H1 (cell line): ENCODE measurements around the gene THADA. TPM values are rescaled to one million over a fixed set of nuclear protein-coding genes. Genes with fewer than 3 reads are reported as not detected.

Experiments used
- CTCF ChIA-PET: fragments of 300-600 bp; sonication (Branson Sonifier 250); formaldehyde crosslinking; loops from one replicate; lab custom pipeline; 2021; ENCODE audit not compliant: partially characterized antibody; lab: Charles Lee
- POLR2A ChIA-PET: fragments of 300-600 bp; sonication (Branson Sonifier 250); formaldehyde crosslinking; loops from one replicate; lab custom pipeline; 2021; ENCODE audit warnings: inconsistent platforms; ENCODE audit not compliant: partially characterized antibody; lab: Charles Lee
- DNase-seq, 2 experiments: peaks; one replicate each; pipeline versions ENCODE4 v3.0.0 to v3.0.0-alpha.2; 2010 to 2022; ENCODE audit warnings: low spot score in 2 of 2, low read depth in 1 of 2, mixed read lengths in 1 of 2
- FAIRE-seq: peaks from 2 replicates; lab custom pipeline; 2011; peaks lifted over from hg19 to GRCh38; lab: Jason Lieb, UNC
- H2AFZ ChIP-seq: 2 replicates; pipeline ENCODE4 v1.8.1; 2012; ENCODE audit warnings: low read length, inconsistent platforms
- H2AK5ac ChIP-seq: 2 replicates; pipeline ENCODE4 v1.6.1; 2013; ENCODE audit warnings: low read depth, low read length
- H2BK120ac ChIP-seq: replicated peaks from 2 replicates; pipeline ENCODE3; 2013; ENCODE audit warnings: low read depth, low read length, inconsistent platforms
- H2BK12ac ChIP-seq: 2 replicates; pipeline ENCODE4 v1.6.1; 2013; ENCODE audit warnings: low read depth, low read length
- H2BK15ac ChIP-seq: 2 replicates; pipeline ENCODE4 v1.6.1; 2013; ENCODE audit warnings: low read length
- H2BK20ac ChIP-seq: 2 replicates; pipeline ENCODE4 v1.6.1; 2013; ENCODE audit warnings: low read length
- H2BK5ac ChIP-seq: 2 replicates; pipeline ENCODE4 v1.6.1; 2013; ENCODE audit warnings: low read depth, low read length
- H3K14ac ChIP-seq: 2 replicates; pipeline ENCODE4 v1.6.1; 2013; ENCODE audit warnings: inconsistent platforms; ENCODE audit not compliant: insufficient read length
- H3K18ac ChIP-seq: 2 replicates; pipeline ENCODE4 v1.6.1; 2013; ENCODE audit warnings: low read length; ENCODE audit errors: extremely low read depth
- H3K23ac ChIP-seq: 2 replicates; pipeline ENCODE4 v1.6.1; 2013; ENCODE audit warnings: inconsistent platforms; ENCODE audit not compliant: insufficient read length
- H3K23me2 ChIP-seq: 2 replicates; pipeline ENCODE4 v1.6.1; 2013; ENCODE audit warnings: low read depth, low read length
- H3K27ac ChIP-seq: 2 replicates; pipeline ENCODE4 v1.6.1; 2011; ENCODE audit warnings: low read depth, low read length, inconsistent platforms
- H3K27me3 ChIP-seq, 4 experiments: replicated peaks in 1 of 4; 1 replicate in 1 of 4; 2 replicates in 3 of 4; pipeline versions ENCODE4 v1.6.1 to v1.8.1; 2011 to 2013; ENCODE audit warnings: low read length in 3 of 4, mild to moderate bottlenecking in 3 of 4, inconsistent platforms in 2 of 4, mixed read lengths in 2 of 4, moderate library complexity in 1 of 4; ENCODE audit not compliant: control insufficient read depth in 3 of 4, insufficient read depth in 3 of 4; ENCODE audit errors: extremely low read depth in 1 of 4
- H3K36me3 ChIP-seq, 4 experiments: 2 replicates each; pipeline versions ENCODE4 v1.6.1 to v1.8.1; 2011 to 2013; ENCODE audit warnings: mild to moderate bottlenecking in 4 of 4, low read length in 3 of 4, moderate library complexity in 2 of 4, control low read depth in 1 of 4, inconsistent platforms in 1 of 4; ENCODE audit not compliant: insufficient read depth in 4 of 4, control insufficient read depth in 2 of 4
- H3K4ac ChIP-seq: replicated peaks from 2 replicates; pipeline ENCODE3; 2013; ENCODE audit warnings: low read length, low read depth, mixed read lengths, inconsistent platforms; ENCODE audit not compliant: insufficient read length
- H3K4me1 ChIP-seq, 4 experiments: replicated peaks in 1 of 4; 1 replicate in 1 of 4; 2 replicates in 3 of 4; pipeline versions ENCODE4 v1.6.1 to v1.8.1; 2011 to 2013; ENCODE audit warnings: low read length in 3 of 4, inconsistent platforms in 2 of 4, mixed read lengths in 1 of 4; ENCODE audit not compliant: insufficient read depth in 4 of 4, control insufficient read depth in 3 of 4
- H3K4me2 ChIP-seq, 2 experiments: 2 replicates each; pipeline versions ENCODE4 v1.6.1 to v1.8.1; 2011 to 2013; ENCODE audit warnings: low read depth in 2 of 2, low read length in 2 of 2, control low read depth in 1 of 2, inconsistent platforms in 1 of 2, mild to moderate bottlenecking in 1 of 2; ENCODE audit not compliant: insufficient read depth in 1 of 2
- H3K4me3 ChIP-seq, 4 experiments: fragments of 200-600, 300-600 bp in 1 of 4; sonication (generic), shearing (Covaris generic), sonication (Bioruptor Twin) in 1 of 4; 2 replicates each; pipeline versions ENCODE4 v1.5.1 to v1.8.1; 2011 to 2016; ENCODE audit warnings: low read length in 4 of 4, low read depth in 3 of 4, control low read depth in 2 of 4, inconsistent platforms in 2 of 4, mild to moderate bottlenecking in 2 of 4, mixed read lengths in 1 of 4, moderate library complexity in 1 of 4; ENCODE audit not compliant: insufficient read depth in 2 of 4; ENCODE audit errors: extremely low read depth in 1 of 4
- H3K56ac ChIP-seq: replicated peaks from 2 replicates; pipeline ENCODE3; 2013; ENCODE audit warnings: low read depth, mild to moderate bottlenecking, mixed read lengths, low read length, inconsistent platforms; ENCODE audit not compliant: insufficient read length
- H3K79me1 ChIP-seq: 2 replicates; pipeline ENCODE4 v1.6.1; 2013; ENCODE audit warnings: low read depth, low read length, control low read depth
- H3K79me2 ChIP-seq, 2 experiments: 2 replicates each; pipeline versions ENCODE4 v1.6.1 to v1.8.1; 2012 to 2013; ENCODE audit warnings: low read length in 2 of 2, mild to moderate bottlenecking in 2 of 2, inconsistent platforms in 1 of 2; ENCODE audit not compliant: insufficient read depth in 2 of 2, control insufficient read depth in 1 of 2
- H3K9ac ChIP-seq, 4 experiments: replicated peaks in 1 of 4; 1 replicate in 1 of 4; 2 replicates in 3 of 4; pipeline versions ENCODE4 v1.6.1 to v1.8.1; 2011 to 2013; ENCODE audit warnings: low read depth in 3 of 4, low read length in 3 of 4, control low read depth in 2 of 4, mild to moderate bottlenecking in 2 of 4, moderate library complexity in 2 of 4, inconsistent platforms in 1 of 4; ENCODE audit errors: extremely low read depth in 1 of 4
- H3K9me3 ChIP-seq, 2 experiments: 2 replicates each; pipeline versions ENCODE4 v1.6.1 to v1.8.1; 2012 to 2013; ENCODE audit warnings: mild to moderate bottlenecking in 2 of 2, moderate library complexity in 2 of 2, control low read depth in 1 of 2, inconsistent platforms in 1 of 2, low read depth in 1 of 2, low read length in 1 of 2, mixed read lengths in 1 of 2; ENCODE audit not compliant: insufficient read depth in 2 of 2
- H4K20me1 ChIP-seq, 2 experiments: replicated peaks in 1 of 2; 2 replicates each; pipeline versions ENCODE3 to v1.8.1; 2011 to 2013; ENCODE audit warnings: inconsistent platforms in 2 of 2, low read length in 2 of 2, mild to moderate bottlenecking in 1 of 2; ENCODE audit not compliant: insufficient read depth in 2 of 2, control insufficient read depth in 1 of 2
- H4K5ac ChIP-seq: 2 replicates; pipeline ENCODE4 v1.6.1; 2013; ENCODE audit warnings: low read length, low read depth, mixed read lengths, inconsistent platforms; ENCODE audit not compliant: insufficient read length
- H4K8ac ChIP-seq: 2 replicates; pipeline ENCODE4 v1.8.0; 2013; ENCODE audit warnings: mild to moderate bottlenecking, moderate library complexity, low read length, inconsistent platforms; ENCODE audit not compliant: insufficient read depth; ENCODE audit errors: extremely low read depth
- H4K91ac ChIP-seq: replicated peaks from 2 replicates; pipeline ENCODE3; 2013; ENCODE audit warnings: low read length, mixed read lengths, inconsistent platforms; ENCODE audit not compliant: insufficient read length
- CTBP2 ChIP-seq: IDR thresholded peaks from 2 replicates; pipeline ENCODE4 v1.7.0; 2011; ENCODE audit warnings: borderline replicate concordance, mild to moderate bottlenecking, moderate library complexity, mixed read lengths, low read length; ENCODE audit not compliant: insufficient read depth, insufficient read length
- E2F6 ChIP-seq: IDR thresholded peaks from 2 replicates; pipeline ENCODE4 v1.6.1; 2012; ENCODE audit warnings: inconsistent platforms
- EGR1 ChIP-seq: IDR thresholded peaks from 2 replicates; pipeline ENCODE4 v1.6.1; 2011; ENCODE audit warnings: low read depth, low read length, borderline replicate concordance
- GABPA ChIP-seq: IDR thresholded peaks from 2 replicates; pipeline ENCODE4 v1.6.1; 2011; ENCODE audit warnings: mild to moderate bottlenecking, low read length, moderate library complexity, borderline replicate concordance; ENCODE audit not compliant: insufficient read depth
- MAX ChIP-seq: IDR thresholded peaks from 2 replicates; pipeline ENCODE4 v1.6.1; 2012; ENCODE audit warnings: inconsistent platforms
- SIN3A ChIP-seq, 2 experiments: IDR thresholded peaks in 1 of 2; conservative IDR thresholded peaks in 1 of 2; 2 replicates each; pipeline ENCODE4 v1.6.1; 2011 to 2012; ENCODE audit warnings: low read length in 2 of 2, improper control_type of control experiment in 1 of 2, low read depth in 1 of 2, mild to moderate bottlenecking in 1 of 2
- whole genome bisulfite sequencing, 2 experiments: shearing (Covaris generic) in 1 of 2; methylation state at CpG; one replicate each; pipeline versions ENCODE4 v1.1.6 to v1.1.7; 2013 to 2015; ENCODE audit warnings: low lambda C conversion rate in 2 of 2, mixed read lengths in 2 of 2, inconsistent platforms in 1 of 2, low coverage in 1 of 2, missing lambda C conversion rate in 1 of 2; ENCODE audit not compliant: insufficient replicate concordance in 2 of 2, insufficient coverage in 1 of 2, insufficient read length in 1 of 2; ENCODE audit errors: extremely low coverage in 1 of 2, missing lambda C conversion rate in 1 of 2; 5-methylcytosine and 5-hydroxymethylcytosine counted together
- polyA plus RNA-seq, 7 experiments: library from polyadenylated mRNA; depleted of rRNA in 3 of 7; stranded (reverse) in 5 of 7; unstranded in 2 of 7; fragments of >200 nt in 5 of 7; fragments of 200-250 nt in 2 of 7; gene quantifications; 1 replicate in 5 of 7; 2 replicates in 1 of 7; 4 replicates in 1 of 7; pipeline versions ENCODE4 v1.2.1 to v1.2.3, GENCODE V29; 2011 to 2013; ENCODE audit warnings: missing spikeins in 2 of 7, mixed read lengths in 2 of 7
- total RNA-seq: library from RNA; stranded (reverse); fragmentation: NEBNext Ultra II Directional; extraction: Animal tissue kit (Norgen Biotek cat#: 25700); gene quantifications from 2 replicates; pipeline ENCODE4 v1.2.1, GENCODE V29; 2021

The THADA gene
- total and polyA plus RNA-seq, 2 of the 8 experiments (the other 6 are each of a cell fraction or from before 2014, with no cell fraction given), result 22.4 to 26.8 TPM

- H3K79me2 ChIP-seq, result no peaks in the 10 kb centered on the region
- H4K8ac ChIP-seq, result no peak overlapping the region
- no peak overlapping the region for H3K23ac ChIP-seq
- H3K27me3 ChIP-seq, result no peaks in the 10 kb centered on the region
- H3K9ac ChIP-seq, result no peak overlapping the region
- FAIRE-seq, result no peak
- H3K9me3 ChIP-seq, result no peaks in the 10 kb centered on the region
- no peak overlapping the region for H2AK5ac ChIP-seq
- no peak overlapping the region for H2BK12ac ChIP-seq
- H2BK5ac ChIP-seq, result no peak overlapping the region
- ChIA-PET POLR2A (no interaction called here), CTCF (interaction anchor here (0.8 to 1.3 kb wide), 2 partner anchors 17 to 37 kb away, joined by 3 read pairs; no protein-coding TSS in a partner anchor)
- H3K4me1 ChIP-seq, result peaks cover 0 to 3% (median 2%) of the 10 kb centered on the region in 4 experiments; a peak in 5 of 7 replicates
- H2BK20ac ChIP-seq, result no peak overlapping the region
- H2BK120ac ChIP-seq, result no peak overlapping the region
- no peak overlapping the region for H4K91ac ChIP-seq
- no peak overlapping the region for H3K14ac ChIP-seq
- H3K36me3 ChIP-seq, result no peaks in the 10 kb centered on the region
- no peaks in the 10 kb centered on the region for H3K79me1 ChIP-seq
- no peak overlapping the region for H3K27ac ChIP-seq
- no peak overlapping the region for H4K5ac ChIP-seq
- no peak overlapping the region for H3K4me2 ChIP-seq
- no peaks in the 10 kb centered on the region for H4K20me1 ChIP-seq
- H2BK15ac ChIP-seq, result no peak overlapping the region
- no peak overlapping the region for H3K56ac ChIP-seq
- TF ChIP-seq CTBP2 (no peak), MAX (no peak), EGR1 (no peak), E2F6 (no peak), SIN3A (conservative IDR thresholded peaks at IDR 0.05 in 1 of 2, IDR thresholded peaks at IDR 0.05 in 1 of 2; ENCODE audit: low read depth in 1 of 2, low read length in 2 of 2) (no peak), GABPA (no peak)
- WGBS, 2 experiments, result 83% methylated on average over 1 of the region's 1 CpG; no CpG with 5 or more reads in 1 of the 2 experiments
- no peak overlapping the region for H3K4me3 ChIP-seq
- H3K23me2 ChIP-seq, result no peaks in the 10 kb centered on the region
- H3K4ac ChIP-seq, result no peak overlapping the region
- H2AFZ ChIP-seq, result no peak overlapping the region
- no peak for DNase-seq
- peak overlapping the region; percentile 15; the same call in 1 of the 2 replicates for H3K18ac ChIP-seq
Measured at GRCh38 chr2:43405829-43406228, 190.0 kb downstream of the THADA start.
